Body of pancreas (tissue), 4 donors: ENCODE data around the gene TMSB10.
A peak's percentile ranks its signal among the peaks of the same experiment; 100 is the strongest.

Experiments
- POLR2A ChIP-seq, 3 donors: fragments of 450-650 bp; IDR thresholded peaks; one replicate each; pipeline ENCODE4 v1.6.1; 2016; ENCODE audit warnings: antibody characterized with exemption in 3 of 3, mild to moderate bottlenecking in 2 of 3
- TF ChIP-seq, protein P1 (sequence below), 7 experiments: fragments of 450-650 bp in 4 of 7; fragments of 200-600 bp in 3 of 7; sonication (generic) in 3 of 7; IDR thresholded peaks; one replicate each; pipeline ENCODE4 v1.5.1; 2016 to 2019; ENCODE audit warnings: antibody characterized with exemption in 7 of 7

DNA sequence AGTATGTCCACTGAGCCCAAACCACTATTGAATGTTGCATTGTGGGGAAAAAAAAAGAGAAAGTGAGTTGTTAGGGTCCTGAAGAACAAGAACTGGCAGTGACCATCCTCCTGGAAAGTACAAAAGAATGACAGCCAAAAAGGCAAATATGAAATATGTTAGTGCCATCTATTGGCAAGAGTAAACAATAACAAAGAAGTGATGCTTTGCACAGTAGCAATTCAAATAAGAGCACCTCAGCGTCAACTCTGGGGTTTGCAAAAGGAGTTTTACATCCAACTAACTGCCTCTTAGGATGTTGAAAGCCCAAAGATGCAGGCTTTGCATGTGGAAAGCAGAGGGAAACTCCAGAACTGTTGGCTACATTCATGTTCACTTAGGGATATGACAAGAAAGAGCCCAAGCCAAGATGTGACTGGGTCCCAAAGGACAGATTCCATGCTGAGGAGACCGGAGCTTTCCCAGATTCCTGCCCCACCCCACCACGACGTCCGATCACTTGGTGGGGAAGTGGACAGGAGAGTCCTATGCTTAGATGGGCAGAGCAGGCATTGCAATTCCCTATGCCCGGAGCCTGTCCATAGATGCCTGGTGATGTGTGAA, 40.2 kb upstream of the TMSB10 start:
- TF ChIP-seq POLR2A (IDR thresholded peaks at IDR 0.05) = no peak
- TF ChIP-seq, protein P1, sequence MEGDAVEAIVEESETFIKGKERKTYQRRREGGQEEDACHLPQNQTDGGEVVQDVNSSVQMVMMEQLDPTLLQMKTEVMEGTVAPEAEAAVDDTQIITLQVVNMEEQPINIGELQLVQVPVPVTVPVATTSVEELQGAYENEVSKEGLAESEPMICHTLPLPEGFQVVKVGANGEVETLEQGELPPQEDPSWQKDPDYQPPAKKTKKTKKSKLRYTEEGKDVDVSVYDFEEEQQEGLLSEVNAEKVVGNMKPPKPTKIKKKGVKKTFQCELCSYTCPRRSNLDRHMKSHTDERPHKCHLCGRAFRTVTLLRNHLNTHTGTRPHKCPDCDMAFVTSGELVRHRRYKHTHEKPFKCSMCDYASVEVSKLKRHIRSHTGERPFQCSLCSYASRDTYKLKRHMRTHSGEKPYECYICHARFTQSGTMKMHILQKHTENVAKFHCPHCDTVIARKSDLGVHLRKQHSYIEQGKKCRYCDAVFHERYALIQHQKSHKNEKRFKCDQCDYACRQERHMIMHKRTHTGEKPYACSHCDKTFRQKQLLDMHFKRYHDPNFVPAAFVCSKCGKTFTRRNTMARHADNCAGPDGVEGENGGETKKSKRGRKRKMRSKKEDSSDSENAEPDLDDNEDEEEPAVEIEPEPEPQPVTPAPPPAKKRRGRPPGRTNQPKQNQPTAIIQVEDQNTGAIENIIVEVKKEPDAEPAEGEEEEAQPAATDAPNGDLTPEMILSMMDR (IDR thresholded peaks at IDR 0.05) = peak in 2 of 7 experiments; percentile 17 to 20
